GM23338 (cell line): ENCODE measurements around the gene MMS19.

ENCODE experiments used
- EZH2 ChIP-seq: fragments of 200-600 bp; sonication (generic); IDR thresholded peaks from one replicate; pipeline ENCODE4 v1.8.0; 2017; ENCODE audit warnings: antibody characterized with exemption, mild to moderate bottlenecking, low read depth; ENCODE audit not compliant: unreplicated experiment
- EZH2phosphoT487 ChIP-seq: fragments of 200-600 bp; sonication (generic); IDR thresholded peaks from one replicate; pipeline ENCODE4 v1.8.1; 2018; ENCODE audit warnings: antibody characterized with exemption; ENCODE audit not compliant: unreplicated experiment
- TF ChIP-seq, protein P1 (sequence below), 2 experiments: fragments of 200-600 bp in 1 of 2; sonication (generic) in 1 of 2; conservative IDR thresholded peaks; 2 replicates each; pipeline versions ENCODE4 v1.5.1 to v1.6.1; 2016 to 2017; ENCODE audit warnings: antibody characterized with exemption in 2 of 2, low read depth in 2 of 2, mild to moderate bottlenecking in 2 of 2, moderate library complexity in 1 of 2

DNA sequence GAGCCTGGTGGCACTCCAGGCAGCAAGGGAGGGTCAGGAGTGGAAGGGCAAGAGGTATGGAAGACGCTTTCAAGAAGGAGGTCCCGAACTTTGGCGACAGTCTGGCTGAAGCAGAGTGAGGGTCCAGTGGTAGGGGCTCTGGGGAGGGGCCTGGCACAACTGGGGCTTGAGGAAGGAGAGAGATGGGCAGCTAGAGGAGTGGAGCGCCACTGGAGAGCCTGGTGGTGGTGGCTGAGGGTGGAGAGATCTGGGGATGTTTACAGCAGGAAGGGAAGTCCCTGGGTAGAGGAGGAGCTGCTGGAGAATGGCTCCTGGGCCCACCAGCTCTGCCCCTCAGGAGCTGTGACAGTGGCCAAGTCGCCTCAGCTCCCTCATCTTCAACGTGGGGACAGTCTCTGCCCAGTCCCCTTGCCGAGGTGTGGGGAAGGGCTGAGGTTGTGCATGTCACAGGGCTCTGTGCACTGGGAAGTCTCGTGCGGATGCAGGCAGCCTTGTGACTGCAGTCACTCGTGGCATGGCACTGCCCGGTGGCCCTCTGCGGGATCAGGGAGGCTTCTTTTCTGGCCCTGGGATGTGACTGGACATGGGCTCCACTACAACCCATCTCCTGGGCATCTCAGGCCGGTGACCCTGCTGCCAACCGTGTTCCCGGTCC lies 19.0 kb upstream of the MMS19 start:
- TF ChIP-seq, protein P1, sequence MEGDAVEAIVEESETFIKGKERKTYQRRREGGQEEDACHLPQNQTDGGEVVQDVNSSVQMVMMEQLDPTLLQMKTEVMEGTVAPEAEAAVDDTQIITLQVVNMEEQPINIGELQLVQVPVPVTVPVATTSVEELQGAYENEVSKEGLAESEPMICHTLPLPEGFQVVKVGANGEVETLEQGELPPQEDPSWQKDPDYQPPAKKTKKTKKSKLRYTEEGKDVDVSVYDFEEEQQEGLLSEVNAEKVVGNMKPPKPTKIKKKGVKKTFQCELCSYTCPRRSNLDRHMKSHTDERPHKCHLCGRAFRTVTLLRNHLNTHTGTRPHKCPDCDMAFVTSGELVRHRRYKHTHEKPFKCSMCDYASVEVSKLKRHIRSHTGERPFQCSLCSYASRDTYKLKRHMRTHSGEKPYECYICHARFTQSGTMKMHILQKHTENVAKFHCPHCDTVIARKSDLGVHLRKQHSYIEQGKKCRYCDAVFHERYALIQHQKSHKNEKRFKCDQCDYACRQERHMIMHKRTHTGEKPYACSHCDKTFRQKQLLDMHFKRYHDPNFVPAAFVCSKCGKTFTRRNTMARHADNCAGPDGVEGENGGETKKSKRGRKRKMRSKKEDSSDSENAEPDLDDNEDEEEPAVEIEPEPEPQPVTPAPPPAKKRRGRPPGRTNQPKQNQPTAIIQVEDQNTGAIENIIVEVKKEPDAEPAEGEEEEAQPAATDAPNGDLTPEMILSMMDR (conservative IDR thresholded peaks at IDR 0.05; ENCODE audit: low read depth in 2 of 2), result no peak
- TF ChIP-seq EZH2 (no peak), EZH2phosphoT487 (no peak)
